Hepatocyte (in vitro differentiated cells): ENCODE measurements around the gene CSMD2. TPM values are rescaled to one million over a fixed set of nuclear protein-coding genes. Genes with fewer than 3 reads are reported as not detected.

Source experiments
- DNase-seq: peaks from one replicate; pipeline ENCODE4 v3.0.0-alpha.2; 2016; ENCODE audit warnings: low spot score
- H2AFZ ChIP-seq: fragments of 200-600 bp; sonication (generic); 2 replicates; pipeline ENCODE4 v1.6.0; 2016; ENCODE audit warnings: antibody characterized with exemption, mild to moderate bottlenecking
- H3K27ac ChIP-seq: fragments of 200-600 bp; sonication (generic); 2 replicates; pipeline ENCODE4 v1.5.1; 2016; ENCODE audit warnings: mild to moderate bottlenecking
- H3K27me3 ChIP-seq: fragments of 200-600 bp; sonication (generic); 2 replicates; pipeline ENCODE4 v1.6.1; 2016
- H3K36me3 ChIP-seq: fragments of 200-600 bp; sonication (generic); replicated peaks from 2 replicates; pipeline ENCODE4 v1.5.1; 2016; ENCODE audit warnings: low read depth; ENCODE audit not compliant: insufficient read depth
- H3K4me1 ChIP-seq: fragments of 200-600 bp; sonication (generic); 2 replicates; pipeline ENCODE4 v1.5.1; 2016; ENCODE audit warnings: mild to moderate bottlenecking, moderate library complexity; ENCODE audit not compliant: insufficient read depth
- H3K4me2 ChIP-seq: fragments of 200-600 bp; sonication (generic); 2 replicates; pipeline ENCODE4 v1.6.0; 2016
- H3K4me3 ChIP-seq: fragments of 200-600 bp; sonication (generic); 2 replicates; pipeline ENCODE4 v1.5.1; 2016; ENCODE audit warnings: mild to moderate bottlenecking
- H3K79me2 ChIP-seq: fragments of 200-600 bp; sonication (generic); 2 replicates; pipeline ENCODE4 v1.6.0; 2017; ENCODE audit warnings: mild to moderate bottlenecking
- H3K9me2 ChIP-seq: fragments of 200-600 bp; sonication (generic); replicated peaks from 2 replicates; pipeline ENCODE4 v1.6.0; 2017; ENCODE audit warnings: mild to moderate bottlenecking; ENCODE audit not compliant: insufficient read depth
- H3K9me3 ChIP-seq: fragments of 200-600 bp; sonication (generic); 2 replicates; pipeline ENCODE4 v1.5.1; 2016; ENCODE audit warnings: low read depth, mild to moderate bottlenecking
- H4K20me1 ChIP-seq: fragments of 200-600 bp; sonication (generic); 2 replicates; pipeline ENCODE4 v1.6.0; 2016; ENCODE audit warnings: mild to moderate bottlenecking; ENCODE audit not compliant: insufficient read depth, poor library complexity, severe bottlenecking
- EZH2 ChIP-seq: fragments of 200-600 bp; sonication (generic); IDR thresholded peaks from 2 replicates; pipeline ENCODE4 v1.6.1; 2016; ENCODE audit warnings: antibody characterized with exemption, mild to moderate bottlenecking, borderline replicate concordance
- EZH2phosphoT487 ChIP-seq: fragments of 200-600 bp; sonication (generic); IDR thresholded peaks from one replicate; pipeline ENCODE4 v1.6.1; 2018; ENCODE audit warnings: antibody characterized with exemption, mild to moderate bottlenecking, low read depth, moderate library complexity; ENCODE audit not compliant: unreplicated experiment, severe bottlenecking
- WGBS: methylation state at CpG from one replicate; pipeline ENCODE4 v1.1.6; 2016; ENCODE audit warnings: low lambda C conversion rate; ENCODE audit errors: missing lambda C conversion rate; 5-methylcytosine and 5-hydroxymethylcytosine counted together
- polyA plus RNA-seq: library from polyadenylated mRNA; unstranded; fragments of >200 nt; fragmentation: Nextera tagmentation; extraction: Ambion mirVana; gene quantifications from 2 replicates; pipeline ENCODE4 v1.2.1, GENCODE V29; 2016
- total RNA-seq: library from RNA; depleted of rRNA; stranded (reverse); fragments of >200 nt; gene quantifications from 2 replicates; pipeline ENCODE4 v1.2.3, GENCODE V29; 2014
- TF ChIP-seq, protein P1 (sequence below): fragments of 200-600 bp; sonication (generic); IDR thresholded peaks from 2 replicates; pipeline ENCODE4 v1.5.1; 2016; ENCODE audit warnings: antibody characterized with exemption, mild to moderate bottlenecking; ENCODE audit not compliant: poor library complexity

The CSMD2 gene
- total and polyA plus RNA-seq, 2 experiments from 2014 or later = 0.10 to 0.37 TPM

GRCh38 chr1:33762109-33762830 lies 402.8 kb downstream of the CSMD2 start:
- no peak overlapping the region for H3K4me2 ChIP-seq
- 91% methylated on average over 1 of the region's 1 CpG for WGBS
- no peak for DNase-seq
- no peaks in the 10 kb centered on the region for H4K20me1 ChIP-seq
- H3K9me2 ChIP-seq = no peaks in the 10 kb centered on the region
- H3K9me3 ChIP-seq = no peaks in the 10 kb centered on the region
- H3K4me1 ChIP-seq = no peaks in the 10 kb centered on the region
- no peaks in the 10 kb centered on the region for H3K27me3 ChIP-seq
- H3K79me2 ChIP-seq = no peaks in the 10 kb centered on the region
- no peak overlapping the region for H3K27ac ChIP-seq
- H3K4me3 ChIP-seq = no peak overlapping the region
- no peaks in the 10 kb centered on the region for H3K36me3 ChIP-seq
- TF ChIP-seq EZH2 (no peak), EZH2phosphoT487 (no peak)
- TF ChIP-seq, protein P1, sequence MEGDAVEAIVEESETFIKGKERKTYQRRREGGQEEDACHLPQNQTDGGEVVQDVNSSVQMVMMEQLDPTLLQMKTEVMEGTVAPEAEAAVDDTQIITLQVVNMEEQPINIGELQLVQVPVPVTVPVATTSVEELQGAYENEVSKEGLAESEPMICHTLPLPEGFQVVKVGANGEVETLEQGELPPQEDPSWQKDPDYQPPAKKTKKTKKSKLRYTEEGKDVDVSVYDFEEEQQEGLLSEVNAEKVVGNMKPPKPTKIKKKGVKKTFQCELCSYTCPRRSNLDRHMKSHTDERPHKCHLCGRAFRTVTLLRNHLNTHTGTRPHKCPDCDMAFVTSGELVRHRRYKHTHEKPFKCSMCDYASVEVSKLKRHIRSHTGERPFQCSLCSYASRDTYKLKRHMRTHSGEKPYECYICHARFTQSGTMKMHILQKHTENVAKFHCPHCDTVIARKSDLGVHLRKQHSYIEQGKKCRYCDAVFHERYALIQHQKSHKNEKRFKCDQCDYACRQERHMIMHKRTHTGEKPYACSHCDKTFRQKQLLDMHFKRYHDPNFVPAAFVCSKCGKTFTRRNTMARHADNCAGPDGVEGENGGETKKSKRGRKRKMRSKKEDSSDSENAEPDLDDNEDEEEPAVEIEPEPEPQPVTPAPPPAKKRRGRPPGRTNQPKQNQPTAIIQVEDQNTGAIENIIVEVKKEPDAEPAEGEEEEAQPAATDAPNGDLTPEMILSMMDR = no peak
- no peak overlapping the region for H2AFZ ChIP-seq

DNA sequence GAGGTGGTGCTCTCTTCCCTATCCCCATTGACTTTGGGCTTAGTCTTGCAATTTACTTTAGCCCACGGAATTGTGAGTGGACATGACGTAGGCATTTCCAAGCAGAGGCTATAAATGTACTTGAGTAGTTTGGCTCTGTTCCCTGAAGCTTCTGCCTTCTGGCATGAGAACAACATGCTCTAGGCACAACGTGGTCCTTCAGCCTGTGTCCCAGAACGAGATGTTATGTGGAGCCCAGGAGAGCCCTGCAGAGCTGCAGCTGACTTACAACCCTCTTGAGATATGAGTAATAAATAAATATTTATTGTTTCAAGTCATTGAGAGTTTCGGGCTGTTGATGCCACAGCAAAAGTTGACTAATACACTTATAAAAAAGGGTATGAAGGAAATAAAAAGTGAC lies 406.3 kb downstream of the CSMD2 start:
- Histone ChIP-seq H3K4me2 (no peak overlapping the region), H3K4me1 (no peaks in the 10 kb centered on the region), H4K20me1 (no peaks in the 10 kb centered on the region), H2AFZ (no peak overlapping the region), H3K27ac (no peak overlapping the region), H3K9me3 (no peaks in the 10 kb centered on the region), H3K9me2 (no peaks in the 10 kb centered on the region), H3K79me2 (no peaks in the 10 kb centered on the region), H3K36me3 (no peaks in the 10 kb centered on the region), H3K4me3 (no peak overlapping the region), H3K27me3 (no peaks in the 10 kb centered on the region)
- 73% methylated on average over 5 of the region's 5 CpGs for WGBS
- TF ChIP-seq, protein P1 = no peak
- TF ChIP-seq EZH2phosphoT487 (no peak), EZH2 (no peak)
- DNase-seq = no peak

- Histone ChIP-seq H3K4me3 (no peak overlapping the region), H3K4me1 (no peaks in the 10 kb centered on the region), H3K27ac (no peak overlapping the region), H3K9me2 (no peaks in the 10 kb centered on the region), H2AFZ (no peak overlapping the region), H3K79me2 (no peaks in the 10 kb centered on the region), H3K27me3 (no peaks in the 10 kb centered on the region), H3K4me2 (no peak overlapping the region), H3K36me3 (no peaks in the 10 kb centered on the region), H3K9me3 (no peaks in the 10 kb centered on the region), H4K20me1 (no peaks in the 10 kb centered on the region)
- TF ChIP-seq EZH2phosphoT487 = no peak
- no peak for TF ChIP-seq EZH2
- TF ChIP-seq, protein P1 = no peak
- no peak for DNase-seq
- 85% methylated on average over 5 of the region's 5 CpGs for WGBS
Observed at GRCh38 chr1:33753087-33753856, 411.8 kb downstream of the CSMD2 start.
